ENCODE measurements around the gene SRRM1. TPM values are rescaled to one million over a fixed set of nuclear protein-coding genes. Genes with fewer than 3 reads are reported as not detected.

The SRRM1 gene
- polyA plus RNA-seq, 1 experiment: 50.4 TPM

DNA sequence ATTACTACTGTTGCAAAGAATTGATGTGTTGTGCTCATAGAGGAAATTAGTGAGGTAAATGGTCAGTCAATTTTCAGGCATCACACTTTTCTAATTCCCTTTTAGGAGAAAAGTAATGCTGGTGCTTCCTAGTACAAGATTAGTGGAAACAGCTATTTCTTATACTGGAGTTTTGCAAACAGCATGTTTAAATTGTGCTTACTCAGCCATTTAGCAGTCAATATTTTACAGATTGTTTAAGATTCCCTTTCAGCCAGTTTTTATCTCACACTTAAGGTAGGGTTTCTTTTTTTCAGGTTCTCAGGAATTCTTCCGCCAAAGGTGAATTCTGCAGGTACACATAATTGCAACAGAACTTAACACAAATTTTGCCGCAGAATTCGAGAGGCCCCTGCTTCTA is 10.9 kb downstream of the SRRM1 start:
- ChIA-PET POLR2A (no interaction called here), CTCF (interaction anchor here (0.9 to 1.2 kb wide), 2 partner anchors 8 to 10 kb away, joined by 3 read pairs; no protein-coding TSS in a partner anchor)
- TF ChIP-seq, protein P1, sequence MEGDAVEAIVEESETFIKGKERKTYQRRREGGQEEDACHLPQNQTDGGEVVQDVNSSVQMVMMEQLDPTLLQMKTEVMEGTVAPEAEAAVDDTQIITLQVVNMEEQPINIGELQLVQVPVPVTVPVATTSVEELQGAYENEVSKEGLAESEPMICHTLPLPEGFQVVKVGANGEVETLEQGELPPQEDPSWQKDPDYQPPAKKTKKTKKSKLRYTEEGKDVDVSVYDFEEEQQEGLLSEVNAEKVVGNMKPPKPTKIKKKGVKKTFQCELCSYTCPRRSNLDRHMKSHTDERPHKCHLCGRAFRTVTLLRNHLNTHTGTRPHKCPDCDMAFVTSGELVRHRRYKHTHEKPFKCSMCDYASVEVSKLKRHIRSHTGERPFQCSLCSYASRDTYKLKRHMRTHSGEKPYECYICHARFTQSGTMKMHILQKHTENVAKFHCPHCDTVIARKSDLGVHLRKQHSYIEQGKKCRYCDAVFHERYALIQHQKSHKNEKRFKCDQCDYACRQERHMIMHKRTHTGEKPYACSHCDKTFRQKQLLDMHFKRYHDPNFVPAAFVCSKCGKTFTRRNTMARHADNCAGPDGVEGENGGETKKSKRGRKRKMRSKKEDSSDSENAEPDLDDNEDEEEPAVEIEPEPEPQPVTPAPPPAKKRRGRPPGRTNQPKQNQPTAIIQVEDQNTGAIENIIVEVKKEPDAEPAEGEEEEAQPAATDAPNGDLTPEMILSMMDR (IDR thresholded peaks at IDR 0.05; ENCODE audit: insufficient read depth, low read depth, low read length): no peak
- peaks cover 19% of the 10 kb centered on the region for H3K36me3 ChIP-seq (ENCODE audit: control insufficient read depth, insufficient read depth, low read length)
- no peak for DNase-seq (ENCODE audit: low read depth)
- no peaks in the 10 kb centered on the region for H3K27me3 ChIP-seq (ENCODE audit: control insufficient read depth, insufficient read depth, low read length)
- no peak overlapping the region for H3K4me3 ChIP-seq (ENCODE audit: low read depth, low read length)

DNA sequence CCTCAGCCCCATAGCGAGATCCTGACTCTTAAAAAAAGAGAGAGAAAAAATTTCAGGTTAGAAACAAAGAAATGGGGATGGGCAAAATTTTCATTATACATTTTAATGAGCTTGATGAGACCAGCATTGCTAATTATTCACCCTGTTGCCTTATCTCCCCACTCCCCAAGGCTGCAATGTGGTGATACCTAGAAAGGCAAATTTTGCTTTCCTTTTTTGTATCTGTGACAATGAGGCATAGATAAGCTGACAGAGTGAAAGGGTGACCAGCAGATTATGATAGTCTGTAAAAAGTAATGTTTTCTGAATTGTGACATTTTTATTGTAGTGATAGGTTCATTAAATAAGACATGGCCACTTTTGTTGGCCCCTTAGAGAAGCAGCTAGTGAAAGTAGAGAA is 12.9 kb downstream of the SRRM1 start:
- peaks cover 15% of the 10 kb centered on the region for H3K36me3 ChIP-seq (ENCODE audit: control insufficient read depth, insufficient read depth, low read length)
- CTCF ChIA-PET: interaction anchor here (0.6 to 1.3 kb wide), 2 partner anchors 15 to 110 kb away, joined by 3 to 4 read pairs; no protein-coding TSS in a partner anchor
- TF ChIP-seq, protein P1 (IDR thresholded peaks at IDR 0.05; ENCODE audit: insufficient read depth, low read depth, low read length): no peak
- DNase-seq (ENCODE audit: low read depth): no peak
- no peaks in the 10 kb centered on the region for H3K27me3 ChIP-seq (ENCODE audit: control insufficient read depth, insufficient read depth, low read length)
- POLR2A ChIA-PET: no interaction called here
- H3K4me3 ChIP-seq (ENCODE audit: low read depth, low read length): no peak overlapping the region

DNA sequence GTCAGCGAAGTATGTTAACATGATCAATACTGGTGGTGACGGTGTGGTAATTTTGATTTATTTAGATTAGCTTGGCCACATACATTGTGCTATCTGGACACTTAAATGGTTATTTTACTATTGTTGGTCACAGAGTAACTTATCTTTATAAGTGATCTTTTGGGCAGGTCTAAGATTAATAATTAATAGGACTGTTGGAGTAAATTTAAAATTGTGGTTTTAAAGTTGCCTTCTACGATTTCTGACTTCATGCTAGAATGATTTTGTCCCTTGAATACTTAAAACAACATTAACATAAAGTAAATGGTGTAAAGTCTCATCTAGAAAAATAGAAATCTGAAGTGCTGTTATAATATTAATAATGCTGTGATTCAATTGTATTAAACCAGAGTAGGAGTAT is 14.7 kb downstream of the SRRM1 start:
- TF ChIP-seq, protein P1 (IDR thresholded peaks at IDR 0.05; ENCODE audit: insufficient read depth, low read depth, low read length): no peak

DNA sequence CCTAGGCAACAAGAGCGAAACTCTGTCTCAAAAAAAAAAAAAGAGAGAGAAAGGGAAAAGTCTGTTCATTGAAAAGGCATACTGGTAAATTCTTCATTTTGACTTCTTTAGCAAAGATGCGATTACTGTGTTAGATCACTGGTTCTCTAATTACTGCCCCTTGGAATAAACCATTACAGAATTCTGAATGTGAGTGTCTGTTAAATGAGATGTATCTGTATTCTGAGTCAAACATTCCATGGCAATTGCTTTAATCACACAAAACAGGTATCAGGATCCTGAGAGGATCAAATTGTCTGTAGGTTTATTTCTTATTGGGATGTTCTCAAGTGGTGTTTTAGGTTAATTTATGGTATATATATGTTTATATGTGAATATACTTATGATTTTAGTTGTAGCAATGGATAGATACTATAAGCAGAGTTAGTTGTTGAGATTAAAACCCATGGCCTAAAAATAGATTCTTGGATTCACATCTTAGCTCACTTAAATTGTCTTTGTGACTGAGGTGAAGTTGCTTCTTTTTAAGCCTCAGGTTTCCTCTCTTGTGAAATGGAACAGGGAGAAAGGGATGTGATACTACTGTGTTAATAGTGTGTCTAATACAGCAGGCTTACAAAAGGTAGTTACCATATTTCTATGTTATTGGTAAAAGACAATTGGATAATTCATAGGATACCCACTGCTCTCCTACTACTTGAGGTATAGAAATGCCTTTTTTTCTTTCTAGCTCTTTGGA is 16.2 kb downstream of the SRRM1 start:
- DNase-seq (ENCODE audit: low read depth): no peak
- Histone ChIP-seq H3K36me3 (ENCODE audit: control insufficient read depth, insufficient read depth, low read length) (peaks cover 16% of the 10 kb centered on the region), H3K4me3 (ENCODE audit: low read depth, low read length) (no peak overlapping the region), H3K27me3 (ENCODE audit: control insufficient read depth, insufficient read depth, low read length) (no peaks in the 10 kb centered on the region)
- TF ChIP-seq, protein P1 (IDR thresholded peaks at IDR 0.05; ENCODE audit: insufficient read depth, low read depth, low read length): no peak
- CTCF ChIA-PET: interaction anchor here (1.1 to 1.9 kb wide), 6 partner anchors 10 to 189 kb away, joined by 3 to 12 read pairs (median 4); no protein-coding TSS in a partner anchor
- POLR2A ChIA-PET: no interaction called here

More for the DNA sequence above, 14.7 kb downstream of the SRRM1 start:
- H3K36me3 ChIP-seq (ENCODE audit: control insufficient read depth, insufficient read depth, low read length): peaks cover 18% of the 10 kb centered on the region
- CTCF ChIA-PET: interaction anchor here (1.3 kb wide), 1 partner anchor 173 kb away, joined by 3 read pairs; no protein-coding TSS in a partner anchor
- H3K4me3 ChIP-seq (ENCODE audit: low read depth, low read length): no peak overlapping the region
- H3K27me3 ChIP-seq (ENCODE audit: control insufficient read depth, insufficient read depth, low read length): no peaks in the 10 kb centered on the region
- POLR2A ChIA-PET: no interaction called here
- no peak for DNase-seq (ENCODE audit: low read depth)

DNA sequence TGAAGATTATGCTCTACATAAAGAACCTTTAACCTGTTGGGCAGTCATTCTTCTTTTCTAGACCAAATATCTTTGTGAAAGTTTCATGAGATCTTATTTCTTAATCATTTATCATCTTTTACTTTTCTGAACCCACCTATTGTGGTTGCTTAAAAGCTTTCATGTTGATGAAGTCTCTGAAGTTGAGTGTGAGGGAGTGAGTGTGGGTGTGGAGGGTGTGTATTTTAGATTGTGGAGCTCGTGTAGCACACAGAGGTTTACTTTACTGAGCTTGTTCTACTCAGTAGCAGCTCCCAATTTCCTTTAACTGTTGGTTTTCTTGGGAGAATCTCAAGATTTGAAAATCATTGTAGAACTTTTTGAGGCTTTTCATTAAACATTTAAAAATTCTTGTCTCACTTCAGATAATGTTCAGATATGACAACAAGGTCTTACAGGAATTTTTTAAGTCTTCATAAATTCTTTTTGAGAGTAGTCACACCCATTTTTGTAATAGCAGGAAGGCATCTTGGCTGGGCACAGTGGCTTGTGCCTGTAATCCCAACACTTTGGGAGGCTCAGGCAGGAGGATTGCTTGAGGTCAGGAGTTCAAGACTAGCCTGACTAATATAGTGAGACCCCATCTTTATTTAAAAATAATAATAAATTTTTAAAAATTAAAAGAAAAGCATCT is 17.0 kb downstream of the SRRM1 start:
- CTCF ChIA-PET: interaction anchor here (1.1 to 1.9 kb wide), 6 partner anchors 11 to 188 kb away, joined by 3 to 12 read pairs (median 4); no protein-coding TSS in a partner anchor
- POLR2A ChIA-PET: no interaction called here
- TF ChIP-seq, protein P1 (IDR thresholded peaks at IDR 0.05; ENCODE audit: insufficient read depth, low read depth, low read length): no peak
- H3K36me3 ChIP-seq (ENCODE audit: control insufficient read depth, insufficient read depth, low read length): peaks cover 13% of the 10 kb centered on the region
- no peak overlapping the region for H3K4me3 ChIP-seq (ENCODE audit: low read depth, low read length)
- H3K27me3 ChIP-seq (ENCODE audit: control insufficient read depth, insufficient read depth, low read length): no peaks in the 10 kb centered on the region
- DNase-seq (ENCODE audit: low read depth): no peak

Data from BJ (cell line).